HUES64 (cell line): ENCODE measurements around the gene CPNE8.
"Not testable (repeated sequence)": the region's sequence is repeated elsewhere in the genome, so short reads cannot be mapped to it uniquely, and the experiment has no call there.

Experiments used
- H3K27ac ChIP-seq: 2 replicates; pipeline ENCODE4 v1.7.0; 2013; ENCODE audit warnings: low read depth, low read length, inconsistent platforms
- H3K27me3 ChIP-seq: 2 replicates; pipeline ENCODE4 v1.6.1; 2013; ENCODE audit warnings: mild to moderate bottlenecking, low read length; ENCODE audit not compliant: insufficient read depth
- H3K36me3 ChIP-seq: 2 replicates; pipeline ENCODE4 v1.6.1; 2013; ENCODE audit warnings: mild to moderate bottlenecking, low read length; ENCODE audit not compliant: insufficient read depth
- H3K4me1 ChIP-seq: 2 replicates; pipeline ENCODE4 v1.6.1; 2013; ENCODE audit warnings: mild to moderate bottlenecking, low read length, moderate library complexity; ENCODE audit not compliant: insufficient read depth
- H3K4me3 ChIP-seq: 2 replicates; pipeline ENCODE4 v1.5.1; 2013; ENCODE audit warnings: mild to moderate bottlenecking, low read length, moderate library complexity
- H3K9ac ChIP-seq: 2 replicates; pipeline ENCODE4 v1.6.1; 2013; ENCODE audit warnings: mild to moderate bottlenecking, low read depth, low read length
- H3K9me3 ChIP-seq: 2 replicates; pipeline ENCODE4 v1.6.1; 2013; ENCODE audit warnings: low read depth, low read length; ENCODE audit not compliant: insufficient read depth
- WGBS: fragments of 150-250, 120-280 bp; methylation state at CpG from one replicate; pipeline ENCODE4 v1.1.7; 2013; ENCODE audit warnings: missing lambda C conversion rate; 5-methylcytosine and 5-hydroxymethylcytosine counted together

The CPNE8 gene

DNA sequence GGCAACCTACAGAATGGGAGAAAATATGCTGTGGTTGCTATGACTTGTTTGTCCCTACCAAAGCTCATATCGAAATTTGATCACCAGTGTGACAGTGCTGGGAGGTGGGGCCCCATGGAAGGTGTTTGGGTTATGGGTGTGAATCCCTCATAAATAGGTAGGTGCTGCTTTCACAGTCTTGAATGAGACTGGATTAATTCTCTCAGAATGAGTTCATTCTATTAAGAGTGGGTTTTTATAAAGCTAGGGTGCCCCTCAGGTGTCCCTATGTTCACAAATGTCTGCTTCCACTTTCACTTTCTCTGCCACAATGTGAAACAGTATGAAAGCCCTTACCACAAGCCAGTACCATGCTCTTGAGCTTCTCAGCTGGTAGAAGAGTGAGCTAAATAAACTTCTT lies 133.5 kb downstream of the CPNE8 start:
- 98% methylated on average over 1 of the region's 1 CpG for WGBS
- Histone ChIP-seq H3K4me1 (0 out of 2 replicates have a peak, but pooled peaks cover 8% of the 10 kb centered on the region), H3K4me3 (no peak overlapping the region), H3K27ac (no peak overlapping the region), H3K9me3 (no peaks in the 10 kb centered on the region), H3K36me3 (no peaks in the 10 kb centered on the region), H3K27me3 (no peaks in the 10 kb centered on the region), H3K9ac (no peak overlapping the region)

DNA sequence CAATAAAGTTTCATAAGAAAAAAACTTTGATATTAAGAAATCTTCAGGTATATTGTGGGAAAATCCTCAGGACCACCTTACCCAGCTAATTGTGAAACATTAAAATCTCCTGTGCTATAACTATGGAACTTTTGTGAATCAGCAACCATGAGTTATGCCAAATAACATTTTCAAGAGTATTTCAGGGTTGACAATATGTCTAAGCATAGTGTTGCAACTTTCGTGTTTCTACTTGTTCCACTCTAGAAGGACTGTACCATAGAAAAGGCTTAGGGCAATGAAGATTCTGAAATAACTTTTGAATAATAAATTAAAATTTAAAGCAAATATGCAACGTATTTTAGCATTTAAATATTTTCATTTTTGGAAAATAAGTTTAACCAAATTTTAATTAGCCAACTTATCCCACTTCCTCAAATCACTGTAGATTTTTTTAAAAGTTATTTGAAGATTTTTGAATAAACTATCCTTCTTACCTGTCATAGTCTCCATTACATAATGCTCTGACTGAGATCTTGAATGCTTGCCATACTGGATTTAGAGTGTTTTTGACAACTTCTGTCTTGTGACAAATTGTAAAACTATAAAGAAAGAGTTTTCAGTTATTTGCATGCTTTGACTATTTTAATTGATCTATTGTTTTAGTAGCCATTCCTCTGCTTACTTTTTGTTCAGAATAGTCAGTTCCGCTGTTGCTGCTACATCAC lies 143.6 kb downstream of the CPNE8 start:
- no peak overlapping the region for H3K27ac ChIP-seq
- no peaks in the 10 kb centered on the region for H3K27me3 ChIP-seq
- no peaks in the 10 kb centered on the region; the same call in 1 of the 2 replicates for H3K4me1 ChIP-seq
- 96% methylated on average over 2 of the region's 3 CpGs for WGBS
- H3K36me3 ChIP-seq: no peaks in the 10 kb centered on the region
- no peaks in the 10 kb centered on the region for H3K9me3 ChIP-seq
- no peak overlapping the region for H3K4me3 ChIP-seq
- H3K9ac ChIP-seq: no peak overlapping the region

DNA sequence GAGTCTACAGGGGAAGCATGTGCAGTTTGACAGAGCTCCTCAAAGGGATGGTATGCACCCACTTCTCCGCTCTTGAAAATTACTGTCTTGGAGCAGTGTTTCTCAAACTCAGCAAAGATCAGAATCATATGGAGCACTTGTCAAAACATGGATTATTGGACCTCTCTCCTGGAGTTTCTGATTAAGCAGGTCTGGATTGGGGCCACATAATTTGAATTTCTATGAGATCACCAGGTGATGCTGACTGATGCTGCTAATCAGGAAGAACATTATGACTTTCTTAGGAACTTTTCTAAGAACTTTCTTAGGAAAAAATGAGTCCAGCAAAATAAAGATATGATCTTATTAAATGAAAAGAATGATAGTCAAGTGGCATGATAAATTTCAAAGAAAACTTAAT lies 144.3 kb downstream of the CPNE8 start:
- H3K27ac ChIP-seq: no peak overlapping the region
- 97% methylated on average over 1 of the region's 1 CpG for WGBS
- H3K36me3 ChIP-seq: no peaks in the 10 kb centered on the region
- no peaks in the 10 kb centered on the region; the same call in 1 of the 2 replicates for H3K4me1 ChIP-seq
- H3K27me3 ChIP-seq: no peaks in the 10 kb centered on the region
- H3K9ac ChIP-seq: no peak overlapping the region
- H3K9me3 ChIP-seq: no peaks in the 10 kb centered on the region
- H3K4me3 ChIP-seq: no peak overlapping the region

DNA sequence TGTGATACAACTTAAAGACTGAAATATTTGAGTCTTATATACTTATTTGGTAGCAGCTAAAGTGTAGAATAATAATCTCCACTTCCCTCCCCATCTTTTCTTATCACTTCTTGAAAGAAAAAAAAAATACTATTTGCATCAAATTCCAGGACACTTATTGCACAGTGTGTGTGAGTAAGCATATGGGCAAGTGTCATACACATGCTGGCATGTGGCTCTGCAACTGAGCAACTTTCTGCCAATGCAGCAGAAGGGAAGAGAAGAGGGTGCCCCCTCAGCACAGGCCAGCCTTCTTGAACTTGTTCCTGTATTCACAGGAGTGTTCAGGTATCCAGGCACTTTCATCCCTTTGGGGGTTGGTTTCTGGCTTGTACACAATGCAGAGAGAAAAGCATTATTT lies 145.8 kb downstream of the CPNE8 start:
- no peak overlapping the region for H3K4me3 ChIP-seq
- no peaks in the 10 kb centered on the region for H3K27me3 ChIP-seq
- H3K36me3 ChIP-seq: no peaks in the 10 kb centered on the region
- no peak overlapping the region for H3K27ac ChIP-seq
- no peak overlapping the region for H3K9ac ChIP-seq
- no peaks in the 10 kb centered on the region for H3K9me3 ChIP-seq
- peaks cover 4% of the 10 kb centered on the region; the same call in 1 of the 2 replicates for H3K4me1 ChIP-seq

DNA sequence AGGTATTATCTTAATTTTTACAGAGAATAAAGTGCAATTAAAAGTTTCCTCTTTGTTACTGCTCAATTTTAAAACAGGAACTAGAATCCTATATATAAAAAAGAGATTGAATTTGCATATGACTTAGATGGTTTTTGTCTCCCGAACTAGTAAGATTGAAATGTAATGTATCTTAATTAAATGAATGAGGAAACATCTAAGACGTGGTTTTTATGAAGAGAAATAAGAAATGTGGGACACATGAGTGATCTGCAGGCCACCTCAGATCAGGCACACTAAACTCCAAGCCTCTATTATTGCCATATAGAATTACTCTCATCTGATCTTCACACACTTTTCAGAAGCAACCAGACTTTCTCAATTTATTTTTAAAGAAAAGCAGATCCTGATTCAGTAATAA lies 158.6 kb downstream of the CPNE8 start:
- Histone ChIP-seq H3K36me3 (no peaks in the 10 kb centered on the region), H3K27ac (no peak overlapping the region), H3K9ac (no peak overlapping the region), H3K9me3 (no peaks in the 10 kb centered on the region), H3K4me1 (peaks cover 6% of the 10 kb centered on the region), H3K4me3 (no peak overlapping the region), H3K27me3 (no peaks in the 10 kb centered on the region)
- 95% methylated on average over 2 of the region's 2 CpGs for WGBS

DNA sequence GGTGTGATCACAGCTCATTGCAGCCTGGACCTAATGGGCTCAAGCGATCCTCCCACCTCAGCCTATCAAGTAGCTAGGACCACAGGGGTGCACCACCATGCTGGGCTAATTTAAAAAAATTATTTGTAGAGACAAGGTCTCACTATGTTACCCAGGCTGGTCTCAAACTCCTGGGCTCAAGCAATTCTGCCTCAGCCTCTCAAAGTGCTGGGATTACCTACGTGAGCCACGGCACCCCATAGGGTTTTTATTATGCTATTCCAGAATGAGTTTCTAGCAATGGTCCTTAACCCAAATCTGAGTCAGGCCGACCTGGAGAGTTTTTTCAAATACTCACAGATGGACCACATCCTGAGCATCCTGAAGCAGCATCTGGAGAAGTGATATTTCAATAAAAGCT lies 159.8 kb downstream of the CPNE8 start:
- no peak overlapping the region for H3K4me3 ChIP-seq
- no peak overlapping the region for H3K27ac ChIP-seq
- 40% methylated on average over 4 of the region's 4 CpGs for WGBS

DNA sequence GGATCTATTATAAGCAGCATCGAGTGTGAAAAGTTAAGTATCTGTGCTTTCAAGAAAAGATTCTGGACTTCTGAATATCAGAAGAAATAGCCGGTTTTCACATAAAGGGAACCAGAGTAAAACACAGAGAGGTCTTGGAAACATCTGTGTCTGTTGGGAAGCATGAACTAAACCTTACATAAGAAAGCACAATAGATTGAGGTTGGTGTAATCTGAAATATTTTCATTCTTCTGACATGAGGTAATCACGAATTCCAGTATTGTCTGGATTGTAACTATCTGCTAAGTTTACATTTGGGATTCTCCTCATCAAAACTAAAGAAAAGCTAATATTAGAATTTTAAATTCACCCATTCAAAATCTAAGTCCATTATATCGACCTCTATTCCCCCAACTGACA lies 161.3 kb downstream of the CPNE8 start:
- H3K4me1 ChIP-seq: peaks cover 6% of the 10 kb centered on the region
- no peak overlapping the region for H3K4me3 ChIP-seq
- 61% methylated on average over 3 of the region's 4 CpGs for WGBS
- no peaks in the 10 kb centered on the region for H3K27me3 ChIP-seq
- no peak overlapping the region for H3K27ac ChIP-seq
- H3K9me3 ChIP-seq: no peaks in the 10 kb centered on the region
- H3K9ac ChIP-seq: no peak overlapping the region
- H3K36me3 ChIP-seq: no peaks in the 10 kb centered on the region

More for the DNA sequence above, 159.8 kb downstream of the CPNE8 start:
- H3K9ac ChIP-seq: no peak overlapping the region
- H3K9me3 ChIP-seq: no peaks in the 10 kb centered on the region
- H3K36me3 ChIP-seq: no peaks in the 10 kb centered on the region
- H3K27me3 ChIP-seq: no peaks in the 10 kb centered on the region
- H3K4me1 ChIP-seq: peaks cover 6% of the 10 kb centered on the region

DNA sequence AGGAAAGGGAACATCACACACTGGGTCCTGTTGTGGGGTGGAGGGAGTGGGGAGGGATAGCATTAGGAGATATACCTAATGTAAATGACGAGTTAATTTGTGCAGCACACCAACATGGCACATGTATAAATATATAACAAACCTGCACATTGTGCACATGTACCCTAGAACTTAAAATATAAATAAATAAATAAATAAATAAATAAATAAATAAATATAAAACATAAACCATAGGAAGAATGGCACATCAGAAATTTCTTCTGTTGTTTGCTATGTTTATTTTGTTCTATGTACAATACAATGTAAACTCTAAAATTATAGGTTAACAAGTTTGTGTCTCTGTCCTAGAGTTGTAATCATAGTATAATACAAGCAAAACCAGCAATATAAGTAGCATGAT lies 162.9 kb downstream of the CPNE8 start:
- not testable (repeated sequence) for H3K4me3 ChIP-seq, H3K27ac ChIP-seq, H3K4me1 ChIP-seq, H3K27me3 ChIP-seq, H3K36me3 ChIP-seq, H3K9me3 ChIP-seq, H3K9ac ChIP-seq
- no CpG with 5 or more reads among the region's 1 CpG for whole genome bisulfite sequencing

DNA sequence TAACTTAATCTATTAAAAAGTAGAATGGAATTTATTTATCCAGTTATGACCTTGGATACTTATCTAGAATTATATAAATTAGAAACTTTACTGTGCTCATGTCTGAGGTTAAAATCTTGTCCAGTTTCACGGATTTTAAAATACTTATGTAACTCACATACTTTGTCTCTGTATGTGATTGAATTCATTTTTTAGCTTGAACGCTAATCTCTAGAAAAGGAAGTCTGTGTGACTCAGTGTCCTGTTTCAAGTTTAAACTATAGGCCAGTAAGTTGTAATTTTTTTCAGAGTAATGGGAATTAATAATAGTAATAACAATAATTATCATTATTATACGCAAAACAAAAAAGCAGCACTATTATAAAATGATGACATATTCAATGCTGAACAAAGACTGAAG lies 168.6 kb downstream of the CPNE8 start:
- Histone ChIP-seq H3K27me3 (no peaks in the 10 kb centered on the region), H3K4me3 (no peak overlapping the region), H3K36me3 (no peaks in the 10 kb centered on the region), H3K9ac (no peak overlapping the region), H3K27ac (no peak overlapping the region), H3K9me3 (no peaks in the 10 kb centered on the region), H3K4me1 (no peaks in the 10 kb centered on the region)
- 100% methylated on average over 1 of the region's 3 CpGs for WGBS

DNA sequence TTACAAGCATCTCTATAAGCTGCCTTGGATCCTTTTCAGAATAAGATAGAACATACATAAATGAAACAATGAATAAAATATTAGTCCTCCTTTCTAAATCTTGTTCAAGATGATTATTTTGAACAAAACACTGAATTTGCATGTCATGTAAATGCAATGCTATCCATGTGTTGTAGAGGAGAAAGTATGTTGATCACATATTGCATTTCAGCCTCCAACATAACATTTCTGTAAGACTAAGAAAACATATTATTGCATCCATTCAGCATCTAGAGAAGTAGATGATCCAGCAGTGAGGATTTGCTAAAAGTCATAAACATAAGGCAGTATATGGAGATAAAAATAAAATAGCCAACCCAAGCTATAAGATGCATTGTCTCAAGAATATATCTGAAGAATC lies 172.6 kb downstream of the CPNE8 start:
- no peaks in the 10 kb centered on the region for H3K27me3 ChIP-seq
- no peak overlapping the region for H3K9ac ChIP-seq
- no peaks in the 10 kb centered on the region for H3K9me3 ChIP-seq
- no peaks in the 10 kb centered on the region for H3K36me3 ChIP-seq
- H3K27ac ChIP-seq: no peak overlapping the region
- no peak overlapping the region for H3K4me3 ChIP-seq
- no peaks in the 10 kb centered on the region for H3K4me1 ChIP-seq

DNA sequence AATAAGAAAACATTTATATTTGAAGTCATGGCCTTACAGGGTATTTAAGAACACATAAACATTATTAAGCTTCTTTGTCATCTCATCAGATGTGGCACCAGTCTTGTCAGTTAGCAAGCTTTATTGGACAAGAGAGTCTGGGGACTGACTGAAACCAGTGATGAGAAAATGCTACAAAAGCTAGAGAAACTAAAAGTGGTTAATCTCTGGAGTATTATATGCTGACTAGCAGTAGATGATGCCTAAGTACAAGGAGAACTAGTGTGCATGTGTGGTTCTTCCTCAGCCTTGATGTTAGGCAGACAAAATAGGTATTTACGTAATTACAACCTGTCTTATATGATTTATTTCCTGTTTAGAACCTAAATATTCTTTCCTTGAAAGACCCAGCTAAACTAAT lies 176.5 kb downstream of the CPNE8 start:
- Histone ChIP-seq H3K4me3 (no peak overlapping the region), H3K27me3 (no peaks in the 10 kb centered on the region), H3K36me3 (no peaks in the 10 kb centered on the region), H3K9me3 (no peaks in the 10 kb centered on the region), H3K27ac (no peak overlapping the region), H3K9ac (no peak overlapping the region), H3K4me1 (no peaks in the 10 kb centered on the region)
- 100% methylated on average over 1 of the region's 1 CpG for WGBS
